ENCODE data around the gene CPE.

CPE gene

DNA sequence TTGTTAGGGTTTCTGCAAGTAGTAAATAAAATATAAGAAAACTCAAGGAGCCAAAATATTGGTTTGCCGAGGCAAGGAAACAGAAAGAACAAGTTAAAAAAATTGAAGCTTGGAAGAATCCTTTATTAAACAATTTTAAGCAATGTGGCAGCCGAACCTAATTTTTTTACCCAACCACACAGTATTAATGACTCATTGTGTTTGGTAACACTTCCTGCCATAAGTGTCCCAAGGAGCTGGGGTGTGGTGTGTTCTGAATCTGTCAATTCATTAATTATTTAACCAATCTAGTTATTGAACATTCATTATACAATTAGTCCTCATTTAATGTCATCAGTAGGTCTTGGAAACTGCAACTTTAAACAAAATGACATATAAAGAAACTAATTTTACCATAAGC lies 19.3 kb upstream of the CPE start:
- TF ChIP-seq, protein P1, sequence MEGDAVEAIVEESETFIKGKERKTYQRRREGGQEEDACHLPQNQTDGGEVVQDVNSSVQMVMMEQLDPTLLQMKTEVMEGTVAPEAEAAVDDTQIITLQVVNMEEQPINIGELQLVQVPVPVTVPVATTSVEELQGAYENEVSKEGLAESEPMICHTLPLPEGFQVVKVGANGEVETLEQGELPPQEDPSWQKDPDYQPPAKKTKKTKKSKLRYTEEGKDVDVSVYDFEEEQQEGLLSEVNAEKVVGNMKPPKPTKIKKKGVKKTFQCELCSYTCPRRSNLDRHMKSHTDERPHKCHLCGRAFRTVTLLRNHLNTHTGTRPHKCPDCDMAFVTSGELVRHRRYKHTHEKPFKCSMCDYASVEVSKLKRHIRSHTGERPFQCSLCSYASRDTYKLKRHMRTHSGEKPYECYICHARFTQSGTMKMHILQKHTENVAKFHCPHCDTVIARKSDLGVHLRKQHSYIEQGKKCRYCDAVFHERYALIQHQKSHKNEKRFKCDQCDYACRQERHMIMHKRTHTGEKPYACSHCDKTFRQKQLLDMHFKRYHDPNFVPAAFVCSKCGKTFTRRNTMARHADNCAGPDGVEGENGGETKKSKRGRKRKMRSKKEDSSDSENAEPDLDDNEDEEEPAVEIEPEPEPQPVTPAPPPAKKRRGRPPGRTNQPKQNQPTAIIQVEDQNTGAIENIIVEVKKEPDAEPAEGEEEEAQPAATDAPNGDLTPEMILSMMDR (IDR thresholded peaks at IDR 0.05), result no peak

- TF ChIP-seq, protein P1 (IDR thresholded peaks at IDR 0.05), result no peak
Measured at GRCh38 chr4:165360041-165360695, 18.6 kb upstream of the CPE start.

- TF ChIP-seq, protein P1 (IDR thresholded peaks at IDR 0.05), result no peak
Measured at GRCh38 chr4:165360985-165361670, 17.7 kb upstream of the CPE start.

- TF ChIP-seq, protein P1 (IDR thresholded peaks at IDR 0.05), result no peak
Measured at GRCh38 chr4:165361810-165362209, 17.0 kb upstream of the CPE start.

DNA sequence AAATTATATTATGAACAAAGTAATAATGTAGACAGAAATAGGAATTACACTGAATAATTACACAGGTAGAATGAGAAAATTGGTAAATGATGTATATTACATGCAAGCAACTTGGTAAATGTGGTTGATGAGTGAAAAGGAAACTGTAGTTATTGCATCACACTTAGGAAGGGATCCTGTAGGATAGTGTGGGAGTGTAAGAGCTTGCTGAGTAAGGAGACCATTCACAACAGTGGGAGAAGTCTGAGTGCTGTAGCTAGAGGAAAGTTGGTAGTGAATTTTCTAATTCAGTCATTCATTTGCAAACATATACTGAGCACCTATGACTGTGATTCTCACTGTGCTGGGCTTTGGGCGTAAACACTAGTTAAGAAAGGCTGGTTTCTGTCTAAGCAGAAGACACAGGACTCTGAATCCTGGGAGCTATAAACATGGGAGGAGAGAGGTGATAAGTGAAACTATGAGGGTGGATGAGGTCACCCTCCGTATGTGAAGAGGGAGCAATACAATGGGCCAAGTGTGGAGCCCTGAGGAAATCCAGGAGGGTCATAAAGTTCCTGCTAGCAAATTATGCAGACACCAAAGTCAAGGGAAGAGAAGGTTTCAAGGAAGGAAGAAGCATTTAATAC lies 14.2 kb upstream of the CPE start:
- TF ChIP-seq, protein P1 (IDR thresholded peaks at IDR 0.05), result no peak

DNA sequence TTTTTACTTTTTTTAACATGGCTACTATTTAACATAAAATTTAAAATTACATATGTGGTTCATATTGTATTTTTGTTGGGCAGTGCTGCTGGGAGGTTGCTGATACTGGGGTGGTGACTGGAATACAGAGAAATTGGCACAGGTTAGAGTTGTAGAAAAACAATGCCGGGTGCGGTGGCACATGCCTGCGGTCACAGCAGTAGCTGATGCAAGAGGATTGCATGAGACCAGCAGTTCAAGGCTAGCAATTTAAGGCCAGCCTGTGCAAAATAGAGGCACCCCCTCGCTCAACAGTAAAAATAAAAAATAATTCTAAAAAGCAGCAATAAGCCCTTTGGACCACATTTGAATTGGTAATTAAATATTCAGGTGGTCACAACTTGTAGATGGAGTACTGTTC lies 11.8 kb upstream of the CPE start:
- TF ChIP-seq, protein P1 (IDR thresholded peaks at IDR 0.05), result no peak

DNA sequence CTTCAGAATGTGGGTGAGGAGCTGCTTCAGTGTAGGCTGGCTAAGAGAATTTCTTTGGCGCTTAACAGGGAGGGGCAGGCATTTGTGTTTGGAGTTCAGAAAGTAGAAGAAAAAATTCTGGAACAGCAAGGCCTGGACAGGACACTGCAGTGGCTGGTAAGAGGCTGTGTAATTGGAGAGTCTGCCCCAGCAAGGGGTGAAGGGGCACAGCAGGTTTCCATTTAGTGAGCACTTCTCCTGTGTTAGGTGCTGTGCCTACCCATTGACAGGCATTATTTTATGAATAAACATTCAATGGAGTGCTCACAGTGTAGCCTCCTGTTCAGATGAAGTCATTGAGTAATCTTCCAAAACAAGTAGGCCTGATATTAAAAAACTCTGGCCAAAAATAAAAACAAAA lies 10.7 kb upstream of the CPE start:
- TF ChIP-seq, protein P1 (IDR thresholded peaks at IDR 0.05), result no peak
